ENCODE results near the gene CDYL2. TPM values are rescaled to one million over a fixed set of nuclear protein-coding genes. Genes with fewer than 3 reads are reported as not detected.

The CDYL2 gene
- polyA plus RNA-seq, 1 of the 3 experiments (the other 2 are of a cell fraction): 0.03 TPM

- H3K27me3 ChIP-seq (ENCODE audit: insufficient read depth): no peaks in the 10 kb centered on the region
- no peaks in the 10 kb centered on the region for H3K9me2 ChIP-seq
- no peak overlapping the region for H2AFZ ChIP-seq (ENCODE audit: low read depth)
- DNase-seq: no peak
- no peak overlapping the region for H3K4me2 ChIP-seq
- H3K9ac ChIP-seq: no peak overlapping the region
- ChIA-PET CTCF (no interaction called here), POLR2A (no interaction called here)
- H3F3A ChIP-seq (replicated peaks; ENCODE audit: insufficient read depth): no peaks in the 10 kb centered on the region
- no peak overlapping the region for H3K4me3 ChIP-seq (ENCODE audit: low read depth in 2 of 2, low read length in 1 of 2)
- no peaks in the 10 kb centered on the region for H3K4me1 ChIP-seq (ENCODE audit: control insufficient read depth in 1 of 2, insufficient read depth in 2 of 2, low read depth in 1 of 2, low read length in 1 of 2)
- H4K20me1 ChIP-seq (ENCODE audit: insufficient read depth): no peaks in the 10 kb centered on the region
- WGBS (ENCODE audit: low lambda C conversion rate): 17% methylated on average over 3 of the region's 3 CpGs
- H3K27ac ChIP-seq (ENCODE audit: low read depth in 2 of 2, low read length in 1 of 2): no peak overlapping the region
- H3K36me3 ChIP-seq (replicated peaks in 1 of 2; ENCODE audit: control insufficient read depth in 1 of 2, insufficient read depth in 2 of 2, low read length in 1 of 2): no peaks in the 10 kb centered on the region
- no peaks in the 10 kb centered on the region for H3K9me3 ChIP-seq
- TF ChIP-seq TEAD4 (IDR thresholded peaks at IDR 0.05; ENCODE audit: borderline replicate concordance, insufficient read depth) (no peak), EZH2phosphoT487 (IDR thresholded peaks at IDR 0.05; ENCODE audit: borderline replicate concordance, low read depth) (no peak), RXRA (IDR thresholded peaks at IDR 0.05; ENCODE audit: borderline replicate concordance, low read depth) (no peak), MAX (IDR thresholded peaks at IDR 0.05; ENCODE audit: low read depth) (no peak), CTCF (IDR thresholded peaks at IDR 0.05) (no peak), FOSL2 (IDR thresholded peaks at IDR 0.05; ENCODE audit: borderline replicate concordance, low read depth) (no peak), RFX5 (IDR thresholded peaks at IDR 0.05; ENCODE audit: low read length) (no peak), YY1 (IDR thresholded peaks at IDR 0.05; ENCODE audit: low read depth) (no peak), IRF3 (IDR thresholded peaks at IDR 0.05; ENCODE audit: low read depth, low read length) (no peak), MXI1 (IDR thresholded peaks at IDR 0.05; ENCODE audit: low read depth, low read length) (no peak), PBX3 (IDR thresholded peaks at IDR 0.05) (no peak), RAD21 (IDR thresholded peaks at IDR 0.05; ENCODE audit: low read length) (no peak), ELF1 (IDR thresholded peaks at IDR 0.05) (no peak)
- H3K79me2 ChIP-seq (ENCODE audit: insufficient read depth): no peaks in the 10 kb centered on the region
Observed at GRCh38 chr16:80599466-80599865, 204.9 kb downstream of the CDYL2 start.

GRCh38 chr16:80596507-80597207 is 207.7 kb downstream of the CDYL2 start:
- POLR2A ChIA-PET: no interaction called here
- no peak for TF ChIP-seq TEAD4 (IDR thresholded peaks at IDR 0.05; ENCODE audit: borderline replicate concordance, insufficient read depth)
- TF ChIP-seq FOXJ3 (CRISPR knock-in tag; IDR thresholded peaks at IDR 0.05): no peak
- Histone ChIP-seq H3K4me3 (ENCODE audit: low read depth in 2 of 2, low read length in 1 of 2) (no peak overlapping the region), H2AFZ (ENCODE audit: low read depth) (no peak overlapping the region), H3K27me3 (ENCODE audit: insufficient read depth) (no peaks in the 10 kb centered on the region), H3K79me2 (ENCODE audit: insufficient read depth) (no peaks in the 10 kb centered on the region), H3K9me2 (no peaks in the 10 kb centered on the region), H3K27ac (ENCODE audit: low read depth in 2 of 2, low read length in 1 of 2) (no peak overlapping the region), H4K20me1 (ENCODE audit: insufficient read depth) (no peaks in the 10 kb centered on the region), H3K4me1 (ENCODE audit: control insufficient read depth in 1 of 2, insufficient read depth in 2 of 2, low read depth in 1 of 2, low read length in 1 of 2) (no peaks in the 10 kb centered on the region), H3K36me3 (replicated peaks in 1 of 2; ENCODE audit: control insufficient read depth in 1 of 2, insufficient read depth in 2 of 2, low read length in 1 of 2) (no peaks in the 10 kb centered on the region), H3F3A (replicated peaks; ENCODE audit: insufficient read depth) (no peaks in the 10 kb centered on the region), H3K4me2 (no peak overlapping the region), H3K9ac (no peak overlapping the region), H3K9me3 (no peaks in the 10 kb centered on the region)
- 5% methylated on average over 7 of the region's 7 CpGs for WGBS (ENCODE audit: low lambda C conversion rate)
- CTCF ChIA-PET: no interaction called here
- no peak for DNase-seq
